ENCODE data around the gene HDAC7. TPM values are rescaled to one million over a fixed set of nuclear protein-coding genes. Genes with fewer than 3 reads are reported as not detected.
A peak's percentile ranks its signal among the peaks of the same experiment; 100 is the strongest.

The HDAC7 gene
- total RNA-seq, 2 experiments from 2014 or later: 373 to 382 TPM

- TF ChIP-seq, protein P1, sequence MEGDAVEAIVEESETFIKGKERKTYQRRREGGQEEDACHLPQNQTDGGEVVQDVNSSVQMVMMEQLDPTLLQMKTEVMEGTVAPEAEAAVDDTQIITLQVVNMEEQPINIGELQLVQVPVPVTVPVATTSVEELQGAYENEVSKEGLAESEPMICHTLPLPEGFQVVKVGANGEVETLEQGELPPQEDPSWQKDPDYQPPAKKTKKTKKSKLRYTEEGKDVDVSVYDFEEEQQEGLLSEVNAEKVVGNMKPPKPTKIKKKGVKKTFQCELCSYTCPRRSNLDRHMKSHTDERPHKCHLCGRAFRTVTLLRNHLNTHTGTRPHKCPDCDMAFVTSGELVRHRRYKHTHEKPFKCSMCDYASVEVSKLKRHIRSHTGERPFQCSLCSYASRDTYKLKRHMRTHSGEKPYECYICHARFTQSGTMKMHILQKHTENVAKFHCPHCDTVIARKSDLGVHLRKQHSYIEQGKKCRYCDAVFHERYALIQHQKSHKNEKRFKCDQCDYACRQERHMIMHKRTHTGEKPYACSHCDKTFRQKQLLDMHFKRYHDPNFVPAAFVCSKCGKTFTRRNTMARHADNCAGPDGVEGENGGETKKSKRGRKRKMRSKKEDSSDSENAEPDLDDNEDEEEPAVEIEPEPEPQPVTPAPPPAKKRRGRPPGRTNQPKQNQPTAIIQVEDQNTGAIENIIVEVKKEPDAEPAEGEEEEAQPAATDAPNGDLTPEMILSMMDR (IDR thresholded peaks at IDR 0.05): no peak
- no peak for DNase-seq
- intact Hi-C loops (cut with micrococcal nuclease): no loop called here
- Mint-ChIP-seq H3K27me3 (no peaks in the 10 kb centered on the region), H3K9me3 (no peaks in the 10 kb centered on the region), H3K4me3 (peak overlapping the region; percentile 90), H3K4me1 (ENCODE audit: low read depth) (peaks cover 56% of the 10 kb centered on the region), H3K27ac (peak overlapping the region; percentile 99), H3K36me3 (ENCODE audit: low read depth) (peaks cover 32% of the 10 kb centered on the region)
- ChIA-PET CTCF (interaction anchor here (0.7 to 7.3 kb wide), 5 partner anchors 8 to 114 kb away, joined by 4 to 240 read pairs (median 4); no protein-coding TSS in a partner anchor), POLR2A (interaction anchor here (0.8 to 37.9 kb wide), 3 partner anchors 13 to 39 kb away, joined by 3 to 904 read pairs (median 81); no protein-coding TSS in a partner anchor)
- ATAC-seq: no peak
These were observed 1.6 kb upstream of the HDAC7 start for GRCh38 chr12:47821346-47821706.

DNA sequence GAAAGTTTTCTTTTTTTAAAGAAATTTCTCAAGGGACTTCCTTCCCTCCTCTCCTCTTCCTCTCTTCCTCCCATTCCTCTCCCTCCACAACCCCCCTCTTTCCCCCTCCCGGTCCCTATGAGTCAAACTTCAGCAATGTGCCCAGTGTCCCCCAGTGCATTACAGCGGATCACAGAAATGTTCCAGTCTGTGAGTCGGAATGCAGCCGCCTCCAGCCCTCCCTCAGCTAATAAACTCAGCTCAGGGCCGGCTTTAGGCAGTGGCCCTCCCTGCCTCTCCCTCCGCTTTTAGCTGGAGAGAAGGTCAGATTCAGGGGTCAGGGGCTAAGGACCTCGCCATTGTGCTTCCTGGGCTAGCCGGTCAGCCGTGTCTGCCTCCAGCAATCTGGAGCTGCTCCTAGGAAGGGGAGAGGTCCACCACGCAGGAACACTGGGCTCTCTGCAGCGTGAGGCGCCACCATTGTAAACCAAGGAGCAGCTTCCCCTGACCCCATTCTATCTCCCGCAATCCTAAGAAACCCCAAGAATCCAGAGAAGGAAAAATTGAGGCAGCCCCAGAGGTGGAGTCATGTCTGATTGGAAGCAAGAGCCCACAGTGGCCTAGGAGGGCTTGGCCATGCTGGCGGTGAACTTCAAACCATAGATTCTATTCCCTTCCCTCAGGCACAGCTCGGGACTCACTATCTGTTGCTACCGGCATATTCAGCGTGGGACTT, 1.1 kb upstream of the HDAC7 start:
- Mint-ChIP-seq H3K36me3 (ENCODE audit: low read depth) (peaks cover 38% of the 10 kb centered on the region), H3K27me3 (no peaks in the 10 kb centered on the region), H3K27ac (peak overlapping the region; percentile 99), H3K4me1 (ENCODE audit: low read depth) (peaks cover 56% of the 10 kb centered on the region), H3K4me3 (peak overlapping the region; percentile 90), H3K9me3 (no peaks in the 10 kb centered on the region)
- TF ChIP-seq, protein P1 (IDR thresholded peaks at IDR 0.05): no peak
- DNase-seq (no peak), ATAC-seq (no peak)
- intact Hi-C loops (cut with micrococcal nuclease): no loop called here
- POLR2A ChIA-PET: interaction anchor here (0.8 to 37.9 kb wide), 3 partner anchors 13 to 38 kb away, joined by 3 to 904 read pairs (median 81); no protein-coding TSS in a partner anchor
- CTCF ChIA-PET: interaction anchor here (0.7 to 7.3 kb wide), 4 partner anchors 8 to 113 kb away, joined by 4 to 240 read pairs (median 9); no protein-coding TSS in a partner anchor

- DNase-seq (peak; percentile 58), ATAC-seq (peak; percentile 4)
- intact Hi-C loops (cut with micrococcal nuclease): loop anchor here (10.0 kb wide), 1 partner anchor 605 kb away; no protein-coding TSS in a partner anchor
- ChIA-PET CTCF (interaction anchor here (1.1 to 7.3 kb wide), 5 partner anchors 11 to 112 kb away, joined by 4 to 240 read pairs (median 18); no protein-coding TSS in a partner anchor), POLR2A (interaction anchor here (0.8 to 37.9 kb wide), 7 partner anchors 12 to 378 kb away, joined by 3 to 904 read pairs (median 4); partner anchors contain the start of gene RAPGEF3)
- peaks cover 3% of the 10 kb centered on the region for H3K9me3 Mint-ChIP-seq
- TF ChIP-seq, protein P1 (IDR thresholded peaks at IDR 0.05): no peak
- H3K27me3 Mint-ChIP-seq: no peaks in the 10 kb centered on the region
- H3K4me1 Mint-ChIP-seq (ENCODE audit: low read depth): peaks cover 51% of the 10 kb centered on the region
- peaks cover 52% of the 10 kb centered on the region for H3K36me3 Mint-ChIP-seq (ENCODE audit: low read depth)
- H3K27ac Mint-ChIP-seq: peak overlapping the region; percentile 98
- H3K4me3 Mint-ChIP-seq: peak overlapping the region; percentile 90
These were observed 386 bp downstream of the HDAC7 start for GRCh38 chr12:47819138-47819895.

GRCh38 chr12:47818467-47819137, 1.1 kb downstream of the HDAC7 start:
- H3K9me3 Mint-ChIP-seq: peaks cover 3% of the 10 kb centered on the region
- CTCF ChIA-PET: interaction anchor here (1.1 to 7.3 kb wide), 7 partner anchors 10 to 75 kb away, joined by 3 to 240 read pairs (median 12); no protein-coding TSS in a partner anchor
- DNase-seq (peak; percentile 69), ATAC-seq (peak; percentile 15)
- H3K4me3 Mint-ChIP-seq: peak overlapping the region; percentile 86
- H3K27me3 Mint-ChIP-seq: no peaks in the 10 kb centered on the region
- intact Hi-C loops (cut with micrococcal nuclease): loop anchor here (10.0 kb wide), 1 partner anchor 604 kb away; no protein-coding TSS in a partner anchor
- H3K36me3 Mint-ChIP-seq (ENCODE audit: low read depth): peaks cover 59% of the 10 kb centered on the region
- H3K4me1 Mint-ChIP-seq (ENCODE audit: low read depth): peaks cover 50% of the 10 kb centered on the region
- peak overlapping the region; percentile 98 for H3K27ac Mint-ChIP-seq
- POLR2A ChIA-PET: interaction anchor here (0.8 to 37.9 kb wide), 9 partner anchors 11 to 379 kb away, joined by 3 to 904 read pairs (median 4); partner anchors contain the start of gene RAPGEF3
- TF ChIP-seq, protein P1 (IDR thresholded peaks at IDR 0.05): no peak

All from activated CD8-positive, alpha-beta T cell treated with anti-CD3 and anti-CD28 coated beads for 36 hours (primary cell).